Non-pigmented ciliary epithelial cell (primary cell): Measurements from ENCODE around the gene RTN4RL1.

Experiments used
- DNase-seq: peaks from one replicate; pipeline ENCODE4 v3.0.0-alpha.2; 2010; ENCODE audit warnings: low read depth

Gene RTN4RL1

DNA sequence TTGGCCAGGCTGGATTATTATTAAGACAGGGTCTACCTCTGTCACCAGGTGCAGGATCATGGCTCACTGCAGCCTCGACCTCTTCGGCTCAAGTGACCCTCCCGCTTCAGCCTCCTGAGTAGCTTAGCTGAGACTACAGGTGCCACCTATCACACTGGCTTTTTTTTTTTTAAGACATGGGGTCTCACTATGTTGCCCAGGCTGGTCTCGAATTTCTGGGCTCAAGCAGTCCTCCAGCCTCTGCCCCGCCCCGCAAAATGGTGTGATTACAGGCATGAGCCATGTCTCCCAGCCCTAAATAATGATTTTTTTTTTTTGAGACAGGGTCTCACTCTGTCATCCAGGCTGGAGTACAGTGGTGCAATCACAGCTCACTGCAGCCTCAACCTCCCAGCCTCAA is 22.5 kb upstream of the RTN4RL1 start:
- DNase-seq, result no peak

DNA sequence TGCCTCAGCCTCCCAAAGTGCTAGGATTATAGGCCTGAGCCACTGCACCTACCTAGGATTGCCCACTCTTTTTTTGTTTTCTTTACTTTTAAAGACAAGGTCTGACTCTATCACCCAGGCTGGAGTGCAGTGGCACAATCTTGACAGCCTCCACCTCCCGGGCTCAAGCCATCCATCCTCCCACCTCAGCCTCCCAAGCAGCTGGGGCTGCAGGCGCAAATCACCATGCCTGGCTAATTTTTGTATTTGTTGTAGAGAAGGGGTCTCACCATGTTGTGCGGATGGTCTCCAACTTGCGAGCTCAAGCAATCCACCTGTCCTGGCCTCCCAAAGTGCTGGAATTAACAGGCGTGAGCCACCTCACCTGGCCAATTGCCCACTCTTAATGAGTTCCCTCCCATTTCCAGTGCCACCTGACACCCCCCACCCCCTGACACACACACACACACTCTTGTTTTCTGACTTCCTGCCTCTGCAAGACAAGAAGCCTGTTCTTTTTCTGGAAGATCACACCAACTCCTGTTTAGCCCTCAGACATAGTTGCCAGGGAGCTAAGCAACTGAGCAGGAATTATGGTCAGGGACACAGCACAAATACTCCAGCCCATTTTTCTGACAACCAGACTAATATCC is 19.2 kb upstream of the RTN4RL1 start:
- no peak for DNase-seq

DNA sequence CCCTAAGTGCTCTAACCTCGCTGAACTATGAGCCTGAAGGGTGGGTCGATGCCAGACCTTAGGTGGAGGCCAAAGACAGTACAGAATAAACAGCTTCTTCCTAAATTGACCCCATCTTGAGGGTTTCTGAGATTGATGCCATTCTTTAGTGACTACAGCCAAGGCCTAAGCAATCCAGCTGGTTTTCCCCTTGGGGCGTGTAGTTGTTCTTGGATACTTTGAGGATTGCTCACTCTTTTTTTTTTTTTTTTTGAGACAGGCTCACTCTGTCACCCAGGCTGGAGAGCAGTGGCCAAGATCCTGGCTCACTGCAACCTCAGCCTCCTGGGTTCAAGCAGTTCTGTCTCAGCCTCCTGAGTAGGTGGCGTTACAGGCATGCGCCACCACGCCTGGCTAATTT is 18.7 kb upstream of the RTN4RL1 start:
- no peak for DNase-seq

DNA sequence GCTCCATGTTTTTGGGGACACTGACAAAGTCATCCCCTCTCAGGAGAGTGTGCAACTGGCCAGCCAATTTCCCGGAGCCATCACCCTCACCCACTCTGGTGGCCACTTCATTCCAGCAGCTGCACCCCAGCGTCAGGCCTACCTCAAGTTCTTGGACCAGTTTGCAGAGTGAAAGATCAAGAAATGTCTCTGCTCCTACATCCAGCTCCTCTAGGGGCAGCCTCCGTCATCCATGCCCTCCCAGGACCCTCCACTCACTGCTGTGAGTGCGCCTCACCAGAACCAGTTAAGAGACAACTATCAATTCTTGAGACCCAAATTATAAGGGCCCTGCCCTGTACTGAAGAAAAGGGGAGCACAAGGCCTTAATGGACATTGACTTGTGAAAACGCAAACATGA is 17.8 kb upstream of the RTN4RL1 start:
- no peak for DNase-seq

DNA sequence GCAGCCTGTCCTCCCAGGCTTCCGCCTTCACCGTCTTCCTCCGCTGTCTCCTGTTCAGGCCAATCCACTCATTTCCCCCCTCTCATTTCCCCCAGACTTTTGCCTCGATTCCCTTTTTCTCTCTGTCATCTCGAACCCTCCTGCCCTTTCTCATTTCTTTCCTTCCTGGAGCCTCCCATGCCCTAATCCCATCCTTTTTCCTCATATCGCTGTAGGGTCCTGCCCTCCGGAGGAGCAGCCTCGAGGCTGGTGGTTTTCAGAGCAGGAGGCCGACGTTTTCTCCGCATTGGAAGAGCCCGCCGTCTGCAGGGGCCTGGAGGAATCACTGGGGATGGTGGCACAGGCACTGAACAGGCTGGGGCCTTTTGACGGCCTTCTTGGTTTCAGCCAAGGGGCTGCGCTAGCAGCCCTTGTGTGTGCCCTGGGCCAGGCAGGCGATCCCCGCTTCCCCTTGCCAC is 17.3 kb upstream of the RTN4RL1 start:
- DNase-seq, result no peak

DNA sequence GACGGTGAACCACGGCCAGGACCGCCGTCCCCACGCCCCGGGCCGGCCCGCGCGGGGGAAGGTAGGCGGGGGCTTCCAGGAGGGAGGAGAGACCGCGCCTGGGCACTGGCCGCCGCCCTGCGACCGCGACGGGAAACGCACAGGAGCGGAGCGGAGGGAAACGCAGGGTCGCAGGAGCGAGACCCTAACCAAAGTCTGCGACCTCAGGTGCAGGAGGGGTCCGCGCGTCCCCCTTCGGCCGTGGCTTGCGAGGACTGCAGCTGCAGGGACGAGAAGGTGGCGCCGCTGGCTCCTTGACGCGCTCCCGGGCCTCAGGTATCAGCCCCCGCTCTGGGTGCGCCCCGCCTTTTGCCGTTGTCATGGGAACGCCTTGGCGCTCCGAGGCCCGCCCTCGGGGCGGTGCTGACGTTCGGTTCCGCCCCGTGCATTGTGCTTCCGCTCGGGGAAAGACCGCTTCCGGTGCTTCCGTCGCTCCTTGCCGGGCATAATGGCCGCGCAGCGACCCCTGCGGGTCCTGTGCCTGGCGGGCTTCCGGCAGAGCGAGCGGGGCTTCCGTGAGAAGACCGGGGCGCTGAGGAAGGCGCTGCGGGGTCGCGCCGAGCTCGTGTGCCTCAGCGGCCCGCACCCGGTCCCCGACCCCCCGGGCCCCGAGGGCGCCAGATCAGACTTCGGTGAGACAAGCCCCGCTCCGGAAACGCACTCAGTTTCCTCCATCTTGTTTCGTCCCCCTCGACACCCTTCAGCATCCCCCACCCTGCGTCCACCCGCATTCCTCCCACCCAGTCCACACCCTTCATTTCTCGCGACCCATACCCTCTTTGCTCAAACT is 16.6 kb upstream of the RTN4RL1 start, which contains the start of gene OVCA2:
Gene OVCA2 (plus strand): TSS at position 462 of the 829 bp plus-strand sequence. CDS start 26 bp downstream, at position 488.
- no peak for DNase-seq

DNA sequence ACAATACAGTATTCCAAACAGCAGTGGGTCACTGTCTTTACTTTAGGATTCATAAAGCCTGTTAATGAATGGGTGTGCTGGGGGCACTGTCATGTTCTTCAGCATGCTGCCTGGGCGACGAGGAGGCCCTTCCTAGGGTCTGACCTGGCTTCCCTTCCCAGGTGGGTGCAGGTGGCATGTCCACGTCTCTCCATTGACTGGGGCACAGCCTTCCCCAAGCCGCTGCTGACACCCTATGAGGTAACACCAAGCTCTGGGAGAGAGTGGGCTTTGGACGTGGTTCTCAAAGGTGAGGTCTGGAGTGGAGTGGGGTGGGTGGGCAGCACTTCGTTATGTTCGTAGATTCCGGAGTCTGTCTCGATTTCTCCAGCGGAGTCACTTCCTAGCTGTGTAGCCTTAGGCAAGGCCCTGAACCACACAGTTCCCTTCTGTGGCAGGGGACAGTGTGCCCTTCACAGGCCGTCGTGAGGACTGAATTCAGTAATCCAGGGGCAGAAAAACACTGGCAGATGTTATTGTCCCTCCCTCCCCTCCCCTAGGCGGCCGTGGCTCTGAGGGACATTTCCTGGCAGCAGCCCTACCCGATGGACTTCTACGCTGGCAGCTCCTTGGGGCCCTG is 15.9 kb upstream of the RTN4RL1 start:
- no peak for DNase-seq

DNA sequence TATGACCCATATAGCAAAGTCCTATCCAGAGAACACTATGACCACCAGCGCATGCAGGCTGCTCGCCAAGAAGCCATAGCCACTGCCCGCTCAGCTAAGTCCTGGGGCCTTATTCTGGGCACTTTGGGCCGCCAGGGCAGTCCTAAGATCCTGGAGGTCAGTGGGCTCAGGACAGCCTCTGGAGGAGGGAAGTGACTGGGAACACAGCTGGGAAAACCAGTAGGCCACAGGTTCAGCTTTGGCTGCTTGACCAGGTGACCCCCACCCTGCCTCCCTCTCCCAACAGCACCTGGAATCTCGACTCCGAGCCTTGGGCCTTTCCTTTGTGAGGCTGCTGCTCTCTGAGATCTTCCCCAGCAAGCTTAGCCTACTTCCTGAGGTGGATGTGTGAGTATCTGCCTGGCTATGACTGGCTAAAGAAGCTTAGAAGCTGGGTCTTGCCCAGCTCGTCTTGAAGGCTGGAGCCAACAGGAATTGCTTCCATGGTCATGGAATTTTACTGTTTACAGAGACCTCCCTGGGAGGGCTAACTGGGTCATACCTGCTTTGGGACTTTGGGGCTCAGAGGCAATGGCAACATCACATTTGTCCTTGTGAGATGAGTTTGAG is 15.2 kb upstream of the RTN4RL1 start:
- no peak for DNase-seq

DNA sequence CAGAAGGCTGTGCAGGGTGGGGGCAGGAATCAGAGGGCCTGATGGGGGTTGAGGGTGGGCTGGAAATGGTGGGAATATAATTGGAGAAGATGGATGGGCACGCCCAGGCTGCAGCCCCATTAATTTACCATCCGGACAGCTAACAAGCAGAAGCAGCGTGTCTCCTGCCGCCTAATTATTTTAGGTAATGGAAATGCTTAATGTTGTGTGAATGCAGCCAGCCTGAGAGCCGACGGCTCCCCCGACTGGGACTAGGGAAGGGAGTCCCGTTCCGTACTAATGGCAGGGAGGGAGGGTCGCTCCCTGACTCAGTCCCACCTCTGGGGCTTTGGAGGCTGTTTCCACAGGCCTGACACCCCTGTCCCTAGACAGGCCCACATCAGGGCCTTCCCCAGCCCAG is 12.0 kb upstream of the RTN4RL1 start:
- DNase-seq, result no peak

DNA sequence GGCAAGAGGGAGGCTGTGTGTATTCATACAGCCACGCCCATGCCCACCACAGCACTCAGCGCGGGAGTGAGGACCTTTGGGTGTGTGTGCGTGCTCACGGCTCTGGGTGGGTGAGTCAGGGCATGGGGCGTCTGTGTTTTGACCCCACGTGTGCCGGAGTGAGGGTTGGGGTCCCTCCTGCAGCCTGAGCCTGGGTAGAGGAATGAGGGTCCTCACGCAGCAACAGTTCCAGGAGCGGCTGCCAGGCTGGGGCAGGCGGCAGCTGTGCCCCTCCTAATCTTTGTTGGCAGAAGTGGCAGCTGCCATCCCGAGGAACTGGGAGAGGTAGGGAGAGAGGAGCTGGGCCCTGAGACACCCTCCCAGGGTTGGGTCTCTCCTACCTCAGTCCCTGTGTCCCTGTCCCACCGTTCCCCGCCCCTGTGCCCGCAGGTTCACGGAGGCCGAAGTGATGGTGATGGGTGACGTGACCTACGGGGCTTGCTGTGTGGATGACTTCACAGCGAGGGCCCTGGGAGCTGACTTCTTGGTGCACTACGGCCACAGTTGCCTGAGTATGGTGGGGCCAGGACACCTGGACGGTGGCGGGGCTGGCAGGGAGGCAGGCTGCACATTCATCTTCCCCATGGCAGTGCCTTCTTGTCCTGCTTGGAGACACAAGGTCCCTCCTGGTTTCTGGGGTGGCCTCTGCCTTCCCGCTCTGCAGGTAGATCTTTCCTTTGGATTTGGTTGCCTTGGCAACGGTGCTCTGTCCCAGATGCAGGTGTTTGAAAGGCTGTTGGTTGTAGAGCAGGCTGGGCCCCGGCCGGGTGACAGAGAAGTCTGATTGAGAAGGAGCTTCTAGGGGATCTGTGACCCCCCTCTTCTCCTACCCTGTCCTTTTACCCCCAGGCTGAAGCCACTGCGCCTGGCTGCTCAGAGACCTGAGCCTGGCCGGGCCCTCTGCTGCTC is 10.7 kb upstream of the RTN4RL1 start:
- DNase-seq, result no peak

DNA sequence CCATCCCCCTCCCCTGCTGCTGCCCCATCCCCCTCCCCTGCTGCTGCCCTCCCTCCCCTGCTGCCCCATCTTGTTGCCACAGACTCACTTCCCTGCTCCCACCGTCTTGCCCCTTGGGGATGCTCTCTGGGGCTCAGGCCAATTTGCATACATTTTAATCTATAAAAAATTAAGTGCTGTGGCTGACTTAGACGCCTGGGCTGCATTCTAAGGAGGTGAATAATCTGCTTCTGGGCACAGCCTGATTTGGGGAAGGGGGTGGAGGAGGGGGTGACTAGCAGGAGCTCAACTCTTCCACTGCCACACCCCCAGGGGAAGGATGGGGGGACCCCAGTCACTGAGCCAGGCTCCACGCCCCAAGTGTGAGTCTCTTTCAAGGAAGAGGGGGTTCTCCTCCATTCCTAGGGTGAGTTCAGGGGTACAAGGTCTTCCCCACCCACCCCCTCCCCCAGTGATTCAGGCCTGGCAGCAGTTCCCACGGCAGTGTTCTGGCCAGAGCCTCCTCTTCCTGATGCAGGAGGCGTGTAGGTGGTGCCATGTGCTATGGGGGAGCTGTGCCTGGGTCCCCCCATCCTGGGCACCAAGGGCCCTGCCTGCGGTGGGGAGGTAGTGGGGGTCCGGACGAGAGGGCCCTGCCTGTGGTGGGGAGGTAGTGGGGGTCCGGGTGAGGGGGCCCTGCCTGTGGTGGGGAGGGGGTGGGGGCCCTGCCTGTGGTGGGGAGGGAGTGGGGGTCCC is 9.8 kb upstream of the RTN4RL1 start:
- DNase-seq, result no peak

DNA sequence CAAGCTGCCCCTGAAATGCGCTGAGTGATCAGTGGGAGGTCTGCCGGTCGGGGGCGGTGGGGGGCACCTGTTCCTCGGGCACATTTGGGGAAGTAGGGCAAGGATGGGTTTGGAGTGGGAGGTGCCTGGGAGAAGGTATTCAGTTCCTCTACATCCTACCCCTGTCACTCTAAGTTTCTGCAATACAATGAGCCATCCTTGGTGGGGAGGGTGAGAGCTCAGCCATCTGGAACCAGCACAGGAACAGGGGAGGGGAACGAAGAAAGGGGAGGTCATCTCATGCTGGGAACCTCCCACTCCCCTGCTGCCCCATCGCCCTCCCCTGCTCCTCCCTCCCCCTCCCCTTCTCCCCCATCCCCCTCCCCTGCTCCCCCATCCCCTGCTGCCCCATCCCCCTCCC is 9.0 kb upstream of the RTN4RL1 start:
- DNase-seq, result no peak

DNA sequence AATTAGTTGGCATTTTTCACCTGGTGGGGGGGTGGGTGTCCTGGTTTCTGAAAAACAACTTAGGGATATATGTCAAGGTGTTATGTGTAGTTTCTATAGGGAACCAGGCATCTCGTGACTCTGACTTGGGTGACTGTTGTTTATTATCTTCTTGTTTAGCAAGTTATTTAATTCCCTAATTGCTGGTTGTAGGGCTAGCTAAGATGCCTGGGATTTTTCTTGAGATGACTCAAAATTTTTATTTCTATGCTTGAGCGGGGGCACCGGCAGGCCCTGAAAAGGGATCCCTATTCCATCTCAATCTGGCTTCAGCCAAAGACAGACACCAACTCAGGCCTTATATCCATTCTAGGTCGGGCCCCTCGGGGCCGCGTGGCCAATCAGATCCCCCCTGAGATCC is 8.0 kb upstream of the RTN4RL1 start:
- no peak for DNase-seq

DNA sequence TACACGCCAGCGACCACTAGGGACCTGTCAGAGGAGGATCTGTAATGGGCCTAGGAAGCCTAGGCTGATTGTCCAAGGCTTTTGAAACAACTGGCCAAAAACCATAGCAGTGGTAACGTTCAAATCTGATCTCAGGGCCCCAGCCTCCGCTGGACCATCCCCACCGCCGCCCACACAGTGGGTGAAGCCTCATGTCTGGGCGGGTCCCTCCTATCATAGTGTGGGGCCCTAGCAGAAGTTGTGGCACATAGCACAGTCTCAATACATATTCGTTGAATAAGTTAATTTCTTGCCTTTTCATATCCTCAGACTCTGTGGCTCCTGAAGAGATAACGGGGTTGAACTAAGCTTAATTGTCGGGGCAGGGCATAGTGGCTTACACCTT is 5.6 kb upstream of the RTN4RL1 start:
- DNase-seq, result peak; percentile 79

DNA sequence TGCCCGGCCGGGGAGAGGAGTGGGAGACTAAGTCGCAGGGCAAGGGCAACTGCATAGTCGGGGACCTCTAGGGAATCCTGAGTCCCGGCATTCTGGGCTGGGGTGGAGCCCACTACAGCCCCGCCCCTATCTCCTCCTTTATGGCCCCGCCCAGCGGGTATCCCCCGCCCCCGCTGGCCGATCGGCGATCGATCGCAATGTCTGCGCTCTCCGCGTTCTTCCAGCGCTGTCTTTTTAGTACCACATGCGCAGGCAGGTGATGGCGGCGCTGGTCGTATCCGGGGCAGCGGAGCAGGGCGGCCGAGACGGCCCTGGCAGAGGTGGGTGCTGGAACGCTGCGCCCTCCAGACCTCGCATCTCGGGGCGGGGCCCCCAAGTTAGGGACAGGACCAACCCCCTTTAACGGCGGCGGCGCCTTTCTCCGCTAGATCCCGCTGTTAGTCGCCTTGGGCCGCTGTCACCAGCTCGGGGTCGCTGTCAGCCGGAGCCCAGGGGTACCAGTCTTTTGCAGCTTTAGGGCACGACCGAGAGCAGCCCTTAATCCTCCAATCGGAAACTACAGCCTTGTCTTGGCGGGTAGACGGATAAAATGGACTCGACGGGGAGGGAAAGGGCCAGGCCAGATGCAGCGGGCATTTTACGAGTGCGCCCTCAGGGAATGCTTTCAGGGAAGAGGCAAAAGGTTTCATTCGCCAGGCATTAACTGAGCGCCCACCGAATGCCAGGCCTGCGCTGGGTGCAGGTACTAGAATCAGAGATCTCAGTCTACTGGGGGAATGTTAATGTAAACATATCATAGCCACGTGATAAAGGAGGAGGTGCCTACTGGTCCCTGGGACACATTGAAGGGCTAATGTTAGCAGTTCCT is 5.0 kb upstream of the RTN4RL1 start, which contains the start of gene DPH1:
Gene DPH1 (plus strand): TSS at position 243 of the 868 bp plus-strand sequence. CDS start 17 bp downstream, at position 260.
- DNase-seq, result no peak

DNA sequence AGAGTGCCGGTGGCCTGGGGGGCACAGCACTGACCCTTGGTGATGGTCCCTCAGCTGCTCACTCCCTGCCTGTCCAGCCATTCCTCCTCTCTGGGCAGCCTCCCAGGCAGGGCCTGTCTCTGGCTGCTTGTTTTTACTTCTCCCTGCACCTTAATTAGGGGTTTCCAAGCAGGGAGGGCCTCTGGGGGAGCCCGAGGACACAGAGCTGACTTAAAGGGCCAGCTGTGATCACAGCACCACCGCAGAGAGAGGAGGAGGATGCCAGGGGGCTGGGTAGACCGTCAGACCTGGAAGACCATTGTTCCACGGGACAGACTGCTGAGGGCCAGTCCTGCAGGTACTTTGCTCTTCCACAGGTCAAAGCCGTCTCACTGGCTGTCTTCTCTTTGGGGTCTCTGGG is 3.6 kb upstream of the RTN4RL1 start:
- DNase-seq, result no peak

DNA sequence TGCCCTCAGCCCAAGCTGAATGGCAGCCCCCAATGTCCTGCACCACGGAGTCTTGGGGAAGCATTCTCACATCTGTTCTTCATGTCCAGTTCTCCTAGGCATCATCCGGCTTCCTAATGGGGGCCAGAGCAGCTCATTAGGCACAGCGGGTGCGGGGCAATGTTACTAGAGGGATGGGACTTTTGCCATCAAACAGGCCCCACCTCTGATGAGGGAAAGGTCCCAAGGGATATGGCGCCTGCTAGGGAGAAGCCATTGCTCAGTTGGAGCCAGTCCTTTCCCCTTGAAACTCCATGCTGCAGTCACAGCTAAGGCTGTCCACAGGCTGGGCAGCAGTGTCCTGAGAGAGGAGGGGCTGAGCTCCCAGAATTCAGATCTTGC is 3.1 kb upstream of the RTN4RL1 start:
- no peak for DNase-seq

DNA sequence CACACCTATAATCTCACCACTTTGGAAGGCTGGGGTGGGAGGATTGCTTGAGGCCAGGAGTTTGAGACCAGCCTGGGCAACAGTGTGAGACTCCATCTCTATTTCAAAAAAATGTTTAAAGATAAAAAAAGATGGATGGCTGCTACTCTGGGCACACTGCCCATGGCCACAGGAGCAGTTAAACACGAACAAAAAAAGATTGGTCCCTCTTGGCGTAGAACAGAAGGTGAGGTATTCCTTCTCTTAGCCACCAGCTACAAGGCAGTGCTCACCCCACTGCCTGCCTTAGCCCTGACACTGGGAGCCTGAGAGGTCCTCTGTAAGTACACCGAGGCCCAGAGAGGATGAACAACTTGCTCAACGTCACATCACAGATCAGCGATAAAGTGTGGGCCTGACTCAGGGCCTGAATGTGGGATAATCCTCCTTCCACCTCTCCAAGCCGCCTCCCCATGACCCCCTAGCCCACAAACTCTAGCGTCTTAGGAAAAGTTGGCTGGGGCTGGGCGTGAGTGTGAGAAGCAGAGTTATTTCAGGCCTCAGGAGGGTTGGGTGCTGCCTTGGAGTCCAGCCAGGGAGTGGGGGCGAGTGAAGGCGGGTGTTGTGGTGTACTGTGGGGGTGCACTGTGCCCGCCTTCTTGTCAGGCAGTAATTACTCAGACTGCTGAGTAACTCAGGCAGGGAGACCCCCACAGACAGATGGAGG is 2.5 kb upstream of the RTN4RL1 start:
- no peak for DNase-seq
